GM12878 (cell line): Measurements from ENCODE around the gene SAMD7. TPM values are rescaled to one million over a fixed set of nuclear protein-coding genes. Genes with fewer than 3 reads are reported as not detected.

ENCODE experiments used
- BACH1 ChIP-seq: fragments of 450-650 bp; IDR thresholded peaks from 2 replicates; pipeline ENCODE4 v1.6.1; 2017; ENCODE audit warnings: mild to moderate bottlenecking, borderline replicate concordance
- BHLHE40 ChIP-seq, 2 experiments: fragments of 450-650 bp in 1 of 2; IDR thresholded peaks; 2 replicates each; pipeline ENCODE4 v1.6.1; 2011 to 2017; ENCODE audit warnings: low read depth in 2 of 2, borderline replicate concordance in 1 of 2, improper control_type of control experiment in 1 of 2, low read length in 1 of 2, mild to moderate bottlenecking in 1 of 2
- CBFB ChIP-seq: IDR thresholded peaks from 2 replicates; pipeline ENCODE4 v1.6.1; 2016; ENCODE audit warnings: antibody characterized with exemption, low read depth
- CHD2 ChIP-seq: IDR thresholded peaks from 2 replicates; pipeline ENCODE4 v1.6.1; 2011; ENCODE audit warnings: low read depth, low read length, improper control_type of control experiment, borderline replicate concordance
- EGR1 ChIP-seq, 2 experiments: IDR thresholded peaks; 1 replicate in 1 of 2; 2 replicates in 1 of 2; pipeline ENCODE4 v1.6.1; 2011 to 2012; ENCODE audit warnings: low read depth in 2 of 2, low read length in 2 of 2, borderline replicate concordance in 1 of 2, mild to moderate bottlenecking in 1 of 2, moderate library complexity in 1 of 2
- ESRRA ChIP-seq: IDR thresholded peaks from 2 replicates; pipeline ENCODE4 v1.6.1; 2012; ENCODE audit warnings: mild to moderate bottlenecking, low read length, improper control_type of control experiment
- GABPA ChIP-seq: IDR thresholded peaks from 2 replicates; pipeline ENCODE4 v1.6.1; 2014; ENCODE audit warnings: antibody characterized with exemption, low read depth, mild to moderate bottlenecking, inconsistent platforms
- IKZF2 ChIP-seq, 2 experiments: fragments of 450-650 bp; IDR thresholded peaks; 2 replicates each; pipeline ENCODE4 v1.6.1; 2017; ENCODE audit warnings: mild to moderate bottlenecking in 2 of 2, moderate library complexity in 2 of 2
- IRF3 ChIP-seq: fragments of 450-650 bp; IDR thresholded peaks from 2 replicates; pipeline ENCODE4 v1.6.1; 2014; ENCODE audit warnings: mild to moderate bottlenecking
- JUNB ChIP-seq: IDR thresholded peaks from 2 replicates; pipeline ENCODE4 v1.6.1; 2016; ENCODE audit warnings: antibody characterized with exemption, mild to moderate bottlenecking
- LARP7 ChIP-seq: fragments of 450-650 bp; IDR thresholded peaks from 2 replicates; pipeline ENCODE4 v1.6.1; 2017; ENCODE audit warnings: mild to moderate bottlenecking
- MEF2A ChIP-seq: IDR thresholded peaks from 2 replicates; pipeline ENCODE4 v1.6.1; 2011; ENCODE audit warnings: low read depth, mild to moderate bottlenecking, low read length, moderate library complexity; ENCODE audit not compliant: insufficient read depth
- MLLT1 ChIP-seq: fragments of 450-650 bp; IDR thresholded peaks from 2 replicates; pipeline ENCODE4 v1.6.1; 2016; ENCODE audit warnings: mild to moderate bottlenecking
- NFXL1 ChIP-seq: fragments of 450-650 bp; IDR thresholded peaks from 2 replicates; pipeline ENCODE4 v1.6.1; 2017; ENCODE audit warnings: antibody characterized with exemption, mild to moderate bottlenecking, borderline replicate concordance
- POLR2A ChIP-seq: IDR thresholded peaks from 2 replicates; pipeline ENCODE4 v1.6.1; 2011; ENCODE audit warnings: low read depth, mild to moderate bottlenecking, low read length
- RB1 ChIP-seq: fragments of 450-650 bp; formaldehyde crosslinking; IDR thresholded peaks from 2 replicates; pipeline ENCODE4 v1.6.1; 2017; ENCODE audit warnings: mild to moderate bottlenecking, borderline replicate concordance
- RBBP5 ChIP-seq: fragments of 200-600 bp; sonication (generic); conservative IDR thresholded peaks from 2 replicates; pipeline ENCODE4 v1.6.1; 2016
- SIX5 ChIP-seq: IDR thresholded peaks from 2 replicates; pipeline ENCODE4 v1.6.1; 2011; ENCODE audit warnings: mild to moderate bottlenecking, low read depth, low read length, moderate library complexity; ENCODE audit not compliant: severe bottlenecking
- SMAD5 ChIP-seq: IDR thresholded peaks from 2 replicates; pipeline ENCODE4 v1.6.1; 2016; ENCODE audit warnings: antibody characterized with exemption, low read depth
- SREBF1 ChIP-seq: IDR thresholded peaks from 2 replicates; pipeline ENCODE4 v1.6.1; 2012; ENCODE audit warnings: mild to moderate bottlenecking, low read length
- STAT3 ChIP-seq: IDR thresholded peaks from 2 replicates; pipeline ENCODE4 v1.6.1; 2011; ENCODE audit warnings: low read depth, low read length, improper control_type of control experiment
- TAF1 ChIP-seq: IDR thresholded peaks from 2 replicates; pipeline ENCODE4 v1.6.1; 2011; ENCODE audit warnings: mild to moderate bottlenecking, low read depth, low read length, borderline replicate concordance
- TARDBP ChIP-seq: IDR thresholded peaks from 2 replicates; pipeline ENCODE4 v1.6.1; 2016; ENCODE audit warnings: borderline replicate concordance
- ZBTB40 ChIP-seq: fragments of 450-650 bp; IDR thresholded peaks from 2 replicates; pipeline ENCODE4 v1.6.1; 2016; ENCODE audit warnings: mild to moderate bottlenecking, moderate library complexity, borderline replicate concordance
- ZNF217 ChIP-seq: fragments of 450-650 bp; IDR thresholded peaks from 2 replicates; pipeline ENCODE4 v1.6.1; 2017; ENCODE audit warnings: antibody characterized with exemption, mild to moderate bottlenecking
- ZNF384 ChIP-seq: IDR thresholded peaks from 2 replicates; pipeline ENCODE4 v1.6.1; 2012; ENCODE audit warnings: low read depth, mild to moderate bottlenecking, low read length, improper control_type of control experiment, borderline replicate concordance
- polyA plus RNA-seq, 11 experiments: library from polyadenylated mRNA; depleted of rRNA in 4 of 11; unstranded in 6 of 11; stranded (reverse) in 5 of 11; fragments of >200 nt; fragmentation: Nextera tagmentation in 4 of 11; fragmentation: Illumina TruSeq in 1 of 11; extraction: Ambion mirVana in 4 of 11; extraction: Trizol in 1 of 11; gene quantifications; 1 replicate in 1 of 11; 2 replicates in 10 of 11; pipeline versions ENCODE4 v1.2.1 to v1.2.3, GENCODE V29; 2011 to 2016; ENCODE audit warnings: inconsistent platforms in 2 of 11, missing spikeins in 2 of 11, low read depth in 1 of 11
- total RNA-seq, 4 experiments: library from RNA; depleted of rRNA in 3 of 4; stranded (reverse); fragments of >200 nt in 3 of 4; fragmentation: Illumina TruSeq in 1 of 4; extraction: Trizol in 1 of 4; gene quantifications; 2 replicates each; pipeline versions ENCODE4 v1.2.1 to v1.2.3, GENCODE V29; 2013 to 2021

SAMD7 gene
- total and polyA plus RNA-seq, 10 of the 15 experiments (the other 5 are each of a cell fraction or from before 2014, with no cell fraction given), result 0.03 to 0.11 (median 0.07) TPM; not detected in 3

GRCh38 chr3:169966951-169967915 lies 55.9 kb downstream of the SAMD7 start (continued):
- TF ChIP-seq ZNF384 (no peak), MEF2A (no peak), IKZF2 (IDR thresholded peaks at IDR 0.05) (no peak), SIX5 (no peak), JUNB (no peak), NFXL1 (no peak), ESRRA (no peak), CHD2 (no peak), RBBP5 (no peak), ZNF217 (no peak), STAT3 (no peak), SMAD5 (no peak), BACH1 (no peak), POLR2A (no peak), TARDBP (no peak), MLLT1 (peak; percentile 88), IRF3 (no peak), SREBF1 (no peak), CBFB (no peak), LARP7 (peak; percentile 62; the same call in 1 of the 2 replicates), TAF1 (no peak), BHLHE40 (IDR thresholded peaks at IDR 0.05; ENCODE audit: borderline replicate concordance in 1 of 2, low read depth in 2 of 2, low read length in 1 of 2) (no peak), ZBTB40 (peak; percentile 14; the same call in 1 of the 2 replicates), GABPA (no peak), EGR1 (IDR thresholded peaks at IDR 0.05; ENCODE audit: borderline replicate concordance in 1 of 2, low read depth in 2 of 2, low read length in 2 of 2) (no peak), RB1 (no peak)
